Keratinocyte (primary cell): ENCODE results near the gene ERMAP. TPM values are rescaled to one million over a fixed set of nuclear protein-coding genes. Genes with fewer than 3 reads are reported as not detected.

Experiments
- DNase-seq: peaks from one replicate; pipeline ENCODE4 v3.0.0-alpha.2; 2011; ENCODE audit warnings: low read depth, missing footprints, low spot score
- FAIRE-seq: peaks from 2 replicates; lab custom pipeline; 2011; peaks lifted over from hg19 to GRCh38; lab: Jason Lieb, UNC
- H2AFZ ChIP-seq: 2 replicates; pipeline ENCODE4 v1.6.0; 2012; ENCODE audit warnings: low read length, control low read depth, inconsistent platforms; ENCODE audit not compliant: control insufficient read depth
- H3K27ac ChIP-seq: 2 replicates; pipeline ENCODE4 v1.5.1; 2011; ENCODE audit warnings: low read length; ENCODE audit not compliant: control insufficient read depth, insufficient read depth
- H3K27me3 ChIP-seq: 3 replicates; pipeline ENCODE4 v1.6.0; 2011; ENCODE audit warnings: low read length; ENCODE audit not compliant: control insufficient read depth, insufficient read depth; ENCODE audit errors: extremely low read depth
- H3K36me3 ChIP-seq, 2 experiments: 2 replicates in 1 of 2; 3 replicates in 1 of 2; pipeline ENCODE4 v1.5.1; 2011; ENCODE audit warnings: low read length in 2 of 2, mild to moderate bottlenecking in 1 of 2; ENCODE audit not compliant: control insufficient read depth in 2 of 2, insufficient read depth in 2 of 2; ENCODE audit errors: extremely low read depth in 1 of 2
- H3K4me1 ChIP-seq: 3 replicates; pipeline ENCODE4 v1.5.1; 2011; ENCODE audit warnings: low read length; ENCODE audit not compliant: control insufficient read depth, insufficient read depth; ENCODE audit errors: extremely low read depth
- H3K4me2 ChIP-seq: 3 replicates; pipeline ENCODE4 v1.6.0; 2011; ENCODE audit warnings: low read depth, low read length; ENCODE audit not compliant: control insufficient read depth, insufficient read depth; ENCODE audit errors: extremely low read depth
- H3K4me3 ChIP-seq, 3 experiments: fragments of 200-600 bp in 1 of 3; sonication (generic) in 1 of 3; 2 replicates in 2 of 3; 3 replicates in 1 of 3; pipeline ENCODE4 v1.5.1; 2011 to 2016; ENCODE audit warnings: low read length in 3 of 3, mild to moderate bottlenecking in 3 of 3, control low read depth in 2 of 3, inconsistent platforms in 1 of 3, low read depth in 1 of 3, mixed read lengths in 1 of 3, mixed run types in 1 of 3, moderate library complexity in 1 of 3; ENCODE audit not compliant: control insufficient read depth in 2 of 3, insufficient read depth in 2 of 3; ENCODE audit errors: extremely low read depth in 1 of 3
- H3K79me2 ChIP-seq: 2 replicates; pipeline ENCODE4 v1.6.0; 2012; ENCODE audit warnings: low read length; ENCODE audit not compliant: control insufficient read depth, insufficient read depth
- H3K9ac ChIP-seq: 3 replicates; pipeline ENCODE4 v1.6.0; 2011; ENCODE audit warnings: low read length; ENCODE audit not compliant: control insufficient read depth, insufficient read depth; ENCODE audit errors: extremely low read depth
- H3K9me1 ChIP-seq: 3 replicates; pipeline ENCODE4 v1.6.0; 2011; ENCODE audit warnings: low read length; ENCODE audit not compliant: control insufficient read depth, insufficient read depth; ENCODE audit errors: extremely low read depth
- H3K9me3 ChIP-seq: 2 replicates; pipeline ENCODE4 v1.5.1; 2012; ENCODE audit warnings: low read depth, low read length; ENCODE audit not compliant: control insufficient read depth
- H4K20me1 ChIP-seq: 3 replicates; pipeline ENCODE4 v1.6.0; 2011; ENCODE audit warnings: low read length; ENCODE audit not compliant: control insufficient read depth, insufficient read depth; ENCODE audit errors: extremely low read depth
- EZH2 ChIP-seq: IDR thresholded peaks from one replicate; pipeline ENCODE4 v1.6.1; 2012; ENCODE audit warnings: inconsistent platforms, mild to moderate bottlenecking, low read length, moderate library complexity
- dilution Hi-C: fragments of 300-500 bp; cut with MboI; formaldehyde crosslinking; loops from one replicate; pipeline ENCODE4 v1.7.0; 2020; ENCODE audit warnings: low sequenced_read_pairs; ENCODE audit not compliant: extremely low pct_ligation_motif_present
- polyA plus RNA-seq, 5 experiments: library from polyadenylated mRNA; depleted of rRNA in 3 of 5; stranded (reverse) in 3 of 5; stranded (forward) in 1 of 5; unstranded in 1 of 5; fragments of >200 nt; gene quantifications; 1 replicate in 1 of 5; 2 replicates in 3 of 5; 3 replicates in 1 of 5; pipeline versions ENCODE4 v1.2.1 to v1.2.3, GENCODE V29; 2011 to 2012; ENCODE audit warnings: missing spikeins in 2 of 5, low read depth in 1 of 5, low replicate concordance in 1 of 5
- TF ChIP-seq, protein P1 (sequence below), 3 experiments: IDR thresholded peaks in 1 of 3; conservative IDR thresholded peaks in 1 of 3; optimal IDR thresholded peaks in 1 of 3; 2 replicates in 2 of 3; 3 replicates in 1 of 3; pipeline versions ENCODE3 to v1.5.1; 2011; ENCODE audit warnings: low read length in 3 of 3, mild to moderate bottlenecking in 3 of 3, moderate library complexity in 2 of 3, control low read depth in 1 of 3, inconsistent platforms in 1 of 3; ENCODE audit not compliant: insufficient read depth in 2 of 3; ENCODE audit errors: extremely low read depth in 1 of 3

Gene ERMAP
- polyA plus RNA-seq, 1 donor (not counting 4 experiments of a cell fraction or from before 2014, with no cell fraction given), result 5.6 TPM

DNA sequence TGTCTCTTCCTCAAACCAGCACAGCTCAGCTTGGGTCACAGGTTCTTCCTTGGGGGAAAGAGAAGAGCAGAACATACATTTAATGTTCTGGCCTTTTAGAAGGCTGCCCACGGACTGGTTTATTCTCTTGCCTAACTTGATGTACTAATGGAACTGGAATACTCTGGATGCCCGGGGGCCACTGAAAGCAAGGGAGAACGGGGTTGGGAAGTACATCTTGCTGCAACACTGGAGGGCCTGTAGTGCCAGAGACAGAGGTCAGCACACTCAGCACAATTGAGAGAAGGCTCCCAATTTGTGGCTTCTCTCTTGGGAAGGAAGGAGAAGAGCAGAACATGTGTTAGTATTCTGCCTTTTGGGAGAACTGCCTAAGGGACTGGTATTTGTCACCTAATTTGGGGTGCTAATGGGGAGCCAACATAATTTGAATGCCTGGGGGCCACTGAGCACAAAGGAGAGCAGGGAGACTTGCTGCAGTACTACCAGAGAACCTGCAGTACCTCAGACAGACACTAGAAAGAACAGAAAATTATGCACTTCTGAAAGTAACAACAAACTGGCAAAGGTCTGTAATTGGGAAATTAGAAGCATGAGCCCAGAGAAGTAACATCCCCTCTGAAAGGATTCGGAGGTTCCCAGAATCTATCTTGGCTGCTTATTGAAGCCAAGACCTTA, 43.6 kb downstream of the ERMAP start:
- TF ChIP-seq EZH2, result no peak
- TF ChIP-seq, protein P1, sequence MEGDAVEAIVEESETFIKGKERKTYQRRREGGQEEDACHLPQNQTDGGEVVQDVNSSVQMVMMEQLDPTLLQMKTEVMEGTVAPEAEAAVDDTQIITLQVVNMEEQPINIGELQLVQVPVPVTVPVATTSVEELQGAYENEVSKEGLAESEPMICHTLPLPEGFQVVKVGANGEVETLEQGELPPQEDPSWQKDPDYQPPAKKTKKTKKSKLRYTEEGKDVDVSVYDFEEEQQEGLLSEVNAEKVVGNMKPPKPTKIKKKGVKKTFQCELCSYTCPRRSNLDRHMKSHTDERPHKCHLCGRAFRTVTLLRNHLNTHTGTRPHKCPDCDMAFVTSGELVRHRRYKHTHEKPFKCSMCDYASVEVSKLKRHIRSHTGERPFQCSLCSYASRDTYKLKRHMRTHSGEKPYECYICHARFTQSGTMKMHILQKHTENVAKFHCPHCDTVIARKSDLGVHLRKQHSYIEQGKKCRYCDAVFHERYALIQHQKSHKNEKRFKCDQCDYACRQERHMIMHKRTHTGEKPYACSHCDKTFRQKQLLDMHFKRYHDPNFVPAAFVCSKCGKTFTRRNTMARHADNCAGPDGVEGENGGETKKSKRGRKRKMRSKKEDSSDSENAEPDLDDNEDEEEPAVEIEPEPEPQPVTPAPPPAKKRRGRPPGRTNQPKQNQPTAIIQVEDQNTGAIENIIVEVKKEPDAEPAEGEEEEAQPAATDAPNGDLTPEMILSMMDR (optimal IDR thresholded peaks at IDR 0.05 in 1 of 3, IDR thresholded peaks at IDR 0.05 in 1 of 3, conservative IDR thresholded peaks at IDR 0.05 in 1 of 3; ENCODE audit: extremely low read depth in 1 of 3, insufficient read depth in 2 of 3, low read length in 3 of 3), result peak in 2 of 3 experiments; percentile 13 to 17
- H3K4me1 ChIP-seq, result no peaks in the 10 kb centered on the region
- FAIRE-seq (no peak), DNase-seq (no peak)
- H3K9ac ChIP-seq, result no peak overlapping the region
- no peaks in the 10 kb centered on the region for H3K27me3 ChIP-seq
- no peaks in the 10 kb centered on the region for H4K20me1 ChIP-seq
- H3K36me3 ChIP-seq, result no peaks in the 10 kb centered on the region
- H3K4me2 ChIP-seq, result no peak overlapping the region
- H3K9me1 ChIP-seq, result no peaks in the 10 kb centered on the region
- no peak overlapping the region for H2AFZ ChIP-seq
- H3K9me3 ChIP-seq, result peaks cover 8% of the 10 kb centered on the region
- dilution Hi-C loops, result no loop called here
- H3K4me3 ChIP-seq, result no peak overlapping the region
- H3K27ac ChIP-seq, result no peak overlapping the region
- H3K79me2 ChIP-seq, result no peaks in the 10 kb centered on the region

DNA sequence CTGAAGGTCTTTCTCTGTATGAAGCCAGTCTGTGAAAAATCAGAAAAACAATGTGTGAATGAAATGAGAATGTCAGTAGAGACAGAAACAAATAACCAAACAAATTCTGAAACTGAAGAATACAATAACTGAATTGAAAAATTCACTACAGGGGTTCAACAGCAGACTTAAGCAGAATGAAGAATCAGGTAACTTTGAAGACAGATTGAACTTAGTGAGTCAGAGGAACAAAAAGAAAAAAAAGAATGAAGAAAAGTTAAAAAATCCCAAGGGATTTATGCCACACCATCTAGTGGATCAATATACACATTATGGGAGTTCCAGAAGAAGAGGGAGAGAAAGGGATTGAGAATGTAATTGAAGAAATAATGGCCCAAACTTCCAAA, 44.1 kb downstream of the ERMAP start:
- Histone ChIP-seq H3K79me2 (no peaks in the 10 kb centered on the region), H3K9me3 (peaks cover 8% of the 10 kb centered on the region), H4K20me1 (no peaks in the 10 kb centered on the region), H3K9me1 (no peaks in the 10 kb centered on the region), H2AFZ (no peak overlapping the region), H3K4me2 (no peak overlapping the region), H3K4me3 (no peak overlapping the region), H3K9ac (no peak overlapping the region), H3K27me3 (no peaks in the 10 kb centered on the region), H3K27ac (no peak overlapping the region), H3K36me3 (no peaks in the 10 kb centered on the region), H3K4me1 (no peaks in the 10 kb centered on the region)
- no peak for DNase-seq
- TF ChIP-seq, protein P1 (optimal IDR thresholded peaks at IDR 0.05 in 1 of 3, IDR thresholded peaks at IDR 0.05 in 1 of 3, conservative IDR thresholded peaks at IDR 0.05 in 1 of 3; ENCODE audit: extremely low read depth in 1 of 3, insufficient read depth in 2 of 3, low read length in 3 of 3), result no peak
- TF ChIP-seq EZH2, result no peak
- dilution Hi-C loops, result no loop called here
- no peak for FAIRE-seq
